HUES48 (cell line): ENCODE data around the gene SGSM2.

Experiments used
- H3K27ac ChIP-seq: one replicate; pipeline ENCODE4 v1.7.0; 2013; ENCODE audit warnings: low read depth, low read length, inconsistent platforms
- H3K27me3 ChIP-seq: 2 replicates; pipeline ENCODE4 v1.6.1; 2013; ENCODE audit warnings: mild to moderate bottlenecking, low read length; ENCODE audit not compliant: control insufficient read depth, insufficient read depth
- H3K36me3 ChIP-seq: 2 replicates; pipeline ENCODE4 v1.6.1; 2013; ENCODE audit warnings: low read length; ENCODE audit not compliant: control insufficient read depth, insufficient read depth
- H3K4me1 ChIP-seq: 2 replicates; pipeline ENCODE4 v1.6.1; 2013; ENCODE audit warnings: mild to moderate bottlenecking, low read length; ENCODE audit not compliant: control insufficient read depth, insufficient read depth
- H3K4me3 ChIP-seq: 2 replicates; pipeline ENCODE4 v1.5.1; 2013; ENCODE audit warnings: mild to moderate bottlenecking, low read depth, low read length
- H3K9ac ChIP-seq: 2 replicates; pipeline ENCODE4 v1.6.1; 2013; ENCODE audit warnings: mild to moderate bottlenecking, low read depth, low read length, moderate library complexity
- H3K9me3 ChIP-seq: 2 replicates; pipeline ENCODE4 v1.6.1; 2013; ENCODE audit warnings: low read length; ENCODE audit not compliant: control insufficient read depth, insufficient read depth

Gene SGSM2

DNA sequence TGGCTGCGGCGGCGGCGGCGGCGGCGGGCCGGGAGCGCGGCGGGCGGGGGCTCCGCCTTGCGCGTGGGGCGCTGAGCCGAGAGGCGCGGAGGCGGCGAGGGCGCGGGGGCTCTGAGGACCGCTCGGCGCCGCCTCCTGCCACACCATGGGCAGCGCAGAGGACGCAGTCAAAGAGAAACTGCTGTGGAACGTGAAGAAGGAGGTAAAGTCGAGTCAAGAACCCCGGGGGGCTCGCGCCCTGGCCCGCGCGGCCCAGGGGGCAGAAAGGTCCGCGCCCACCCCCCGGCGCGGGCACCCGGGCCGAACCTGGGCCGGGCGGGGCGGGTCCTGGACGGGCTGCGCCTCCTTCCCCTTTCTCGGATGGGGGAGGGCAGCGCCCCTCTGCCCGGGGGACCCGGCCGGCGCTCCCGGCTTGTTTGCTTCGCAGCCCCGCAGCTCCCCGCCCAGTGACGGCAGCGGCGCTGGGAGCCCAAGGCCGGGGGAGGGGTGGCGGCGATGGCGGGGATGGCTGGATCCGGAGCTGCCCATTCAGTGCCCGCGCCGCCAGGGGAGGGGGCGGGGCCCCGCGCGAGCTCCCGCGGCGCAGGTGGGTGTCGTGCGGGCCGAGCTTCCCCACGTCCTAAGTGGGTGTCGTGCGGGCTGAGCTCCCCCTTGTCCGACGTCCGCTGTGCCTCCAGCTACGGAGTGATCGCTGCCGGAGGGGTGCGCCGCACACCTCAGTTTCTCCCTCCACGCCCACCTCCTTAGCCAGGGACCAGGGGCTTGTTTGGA, 428 bp downstream of the SGSM2 start:
- H3K9me3 ChIP-seq: no peaks in the 10 kb centered on the region
- peak overlapping the region; percentile 96 for H3K4me3 ChIP-seq
- no peaks in the 10 kb centered on the region for H3K27me3 ChIP-seq
- H3K9ac ChIP-seq: peak overlapping the region; percentile 38; the same call in 1 of the 2 replicates
- H3K4me1 ChIP-seq: peaks cover 21% of the 10 kb centered on the region
- H3K27ac ChIP-seq: peak overlapping the region; percentile 67
- H3K36me3 ChIP-seq: peaks cover 40% of the 10 kb centered on the region

GRCh38 chr17:2338315-2338657, 985 bp downstream of the SGSM2 start:
- Histone ChIP-seq H3K4me1 (peaks cover 21% of the 10 kb centered on the region), H3K9ac (peak overlapping the region; percentile 38; the same call in 1 of the 2 replicates), H3K4me3 (peak overlapping the region; percentile 96), H3K9me3 (no peaks in the 10 kb centered on the region), H3K36me3 (peaks cover 38% of the 10 kb centered on the region), H3K27ac (peak overlapping the region; percentile 67), H3K27me3 (no peaks in the 10 kb centered on the region)

- Histone ChIP-seq H3K9ac (no peak overlapping the region), H3K4me1 (peaks cover 11% of the 10 kb centered on the region), H3K27me3 (no peaks in the 10 kb centered on the region), H3K9me3 (no peaks in the 10 kb centered on the region), H3K4me3 (no peak overlapping the region), H3K27ac (no peak overlapping the region), H3K36me3 (peaks cover 32% of the 10 kb centered on the region)
Observed at GRCh38 chr17:2343421-2343820, 6.1 kb downstream of the SGSM2 start.

DNA sequence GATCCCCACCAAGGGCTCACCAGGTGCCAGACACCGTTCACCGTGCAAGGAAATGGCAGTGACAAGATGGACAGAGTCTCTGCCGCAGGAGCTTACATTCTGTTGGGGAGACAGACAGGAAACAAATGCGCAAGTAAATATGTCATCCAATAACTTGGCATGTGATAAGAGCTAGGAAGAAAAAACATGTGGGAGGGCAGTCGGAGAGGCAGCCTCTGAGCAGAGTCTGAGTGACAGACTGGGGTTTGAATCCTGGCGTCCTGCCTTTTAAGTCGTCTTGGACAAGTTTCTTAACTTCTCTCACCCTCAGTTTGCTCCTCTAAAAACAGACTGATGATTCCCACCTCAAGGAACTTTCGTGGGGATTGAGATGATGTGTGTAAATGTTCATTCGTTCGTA, 7.2 kb downstream of the SGSM2 start:
- Histone ChIP-seq H3K4me3 (no peak overlapping the region), H3K9ac (no peak overlapping the region), H3K36me3 (peaks cover 32% of the 10 kb centered on the region), H3K4me1 (peaks cover 13% of the 10 kb centered on the region), H3K9me3 (no peaks in the 10 kb centered on the region), H3K27me3 (no peaks in the 10 kb centered on the region), H3K27ac (no peak overlapping the region)

GRCh38 chr17:2346475-2346874, 9.2 kb downstream of the SGSM2 start:
- H3K27me3 ChIP-seq: no peaks in the 10 kb centered on the region
- peak overlapping the region; percentile 33 for H3K27ac ChIP-seq
- H3K36me3 ChIP-seq: peaks cover 28% of the 10 kb centered on the region
- no peak overlapping the region for H3K4me3 ChIP-seq
- H3K9ac ChIP-seq: no peak overlapping the region
- peaks cover 13% of the 10 kb centered on the region for H3K4me1 ChIP-seq
- no peaks in the 10 kb centered on the region for H3K9me3 ChIP-seq

GRCh38 chr17:2347805-2348685, 10.7 kb downstream of the SGSM2 start:
- no peaks in the 10 kb centered on the region for H3K27me3 ChIP-seq
- no peaks in the 10 kb centered on the region for H3K9me3 ChIP-seq
- peak overlapping the region; percentile 28; the same call in 1 of the 2 replicates for H3K4me3 ChIP-seq
- H3K27ac ChIP-seq: peak overlapping the region; percentile 88
- H3K4me1 ChIP-seq: peaks cover 21% of the 10 kb centered on the region
- peak overlapping the region; percentile 38 for H3K9ac ChIP-seq
- peaks cover 19% of the 10 kb centered on the region for H3K36me3 ChIP-seq

GRCh38 chr17:2351269-2351668, 14.0 kb downstream of the SGSM2 start:
- Histone ChIP-seq H3K9me3 (no peaks in the 10 kb centered on the region), H3K27me3 (no peaks in the 10 kb centered on the region), H3K4me1 (peaks cover 21% of the 10 kb centered on the region), H3K4me3 (no peak overlapping the region), H3K27ac (no peak overlapping the region), H3K9ac (no peak overlapping the region), H3K36me3 (no peaks in the 10 kb centered on the region)

GRCh38 chr17:2354311-2354710, 17.0 kb downstream of the SGSM2 start:
- H3K4me1 ChIP-seq: peaks cover 8% of the 10 kb centered on the region; the same call in 1 of the 2 replicates
- no peak overlapping the region for H3K9ac ChIP-seq
- no peak overlapping the region for H3K27ac ChIP-seq
- H3K27me3 ChIP-seq: no peaks in the 10 kb centered on the region
- H3K36me3 ChIP-seq: no peaks in the 10 kb centered on the region
- H3K4me3 ChIP-seq: no peak overlapping the region
- H3K9me3 ChIP-seq: no peaks in the 10 kb centered on the region

- Histone ChIP-seq H3K4me1 (peaks cover 3% of the 10 kb centered on the region; the same call in 1 of the 2 replicates), H3K4me3 (no peak overlapping the region), H3K36me3 (peaks cover 3% of the 10 kb centered on the region; the same call in 1 of the 2 replicates), H3K27me3 (no peaks in the 10 kb centered on the region), H3K9ac (no peak overlapping the region), H3K9me3 (no peaks in the 10 kb centered on the region), H3K27ac (no peak overlapping the region)
Observed at GRCh38 chr17:2357237-2357636, 19.9 kb downstream of the SGSM2 start.

DNA sequence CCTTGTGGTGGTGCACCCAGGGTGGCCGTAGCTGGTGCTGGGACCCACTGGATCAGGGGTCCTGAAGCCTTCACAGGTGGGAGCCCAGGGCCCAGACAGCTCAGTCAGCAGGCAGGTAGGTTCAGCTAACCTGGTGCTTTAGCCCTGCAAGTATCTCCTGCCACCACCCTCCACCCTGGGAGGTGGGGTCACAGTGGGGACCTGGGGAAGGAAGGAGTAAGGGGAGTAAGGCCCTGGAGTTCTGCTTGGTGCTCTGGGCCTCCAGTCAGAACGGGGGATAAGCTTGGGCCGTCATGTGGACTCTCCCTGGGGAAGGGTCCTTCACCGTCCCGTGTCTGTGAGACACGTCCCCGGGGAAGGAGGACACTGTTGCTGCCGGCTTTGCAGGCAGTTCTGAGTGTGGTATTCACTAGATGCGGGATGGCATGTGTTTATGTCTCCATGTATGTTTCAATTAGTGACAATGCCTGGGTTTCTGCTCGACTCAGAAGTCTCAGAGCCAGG, 20.7 kb downstream of the SGSM2 start:
- no peaks in the 10 kb centered on the region for H3K9me3 ChIP-seq
- H3K36me3 ChIP-seq: peaks cover 9% of the 10 kb centered on the region; the same call in 1 of the 2 replicates
- H3K4me3 ChIP-seq: no peak overlapping the region
- no peak overlapping the region for H3K27ac ChIP-seq
- no peak overlapping the region for H3K9ac ChIP-seq
- no peaks in the 10 kb centered on the region for H3K4me1 ChIP-seq
- no peaks in the 10 kb centered on the region for H3K27me3 ChIP-seq
